Kidney epithelial cell (primary cell): ENCODE data around the gene SYNDIG1. TPM values are rescaled to one million over a fixed set of nuclear protein-coding genes. Genes with fewer than 3 reads are reported as not detected.

Experiments
- DNase-seq: peaks from one replicate; pipeline ENCODE4 v3.0.0-alpha.2; 2010; ENCODE audit warnings: low read depth
- H3K27me3 ChIP-seq: 2 replicates; pipeline ENCODE4 v1.6.0; 2011; ENCODE audit warnings: low read length; ENCODE audit not compliant: control insufficient read depth, insufficient read depth
- H3K36me3 ChIP-seq: 2 replicates; pipeline ENCODE4 v1.5.1; 2011; ENCODE audit warnings: low read length; ENCODE audit not compliant: control insufficient read depth, insufficient read depth
- H3K4me3 ChIP-seq: 2 replicates; pipeline ENCODE4 v1.5.1; 2011; ENCODE audit warnings: low read depth, mild to moderate bottlenecking, control low read depth, low read length
- total RNA-seq: library from RNA; depleted of rRNA; stranded (reverse); fragments of >200 nt; gene quantifications from 2 replicates; pipeline ENCODE4 v1.2.3, GENCODE V29; 2015
- TF ChIP-seq, protein P1 (sequence below): IDR thresholded peaks from 2 replicates; pipeline ENCODE4 v1.5.1; 2011; ENCODE audit warnings: mild to moderate bottlenecking, moderate library complexity, low read length, control low read depth, inconsistent platforms; ENCODE audit not compliant: insufficient read depth, poor library complexity, severe bottlenecking

The SYNDIG1 gene
- total RNA-seq, 1 donor from 2014 or later = 0.67 TPM

GRCh38 chr20:24577271-24577909 lies 108.0 kb downstream of the SYNDIG1 start:
- H3K4me3 ChIP-seq = no peak overlapping the region
- TF ChIP-seq, protein P1, sequence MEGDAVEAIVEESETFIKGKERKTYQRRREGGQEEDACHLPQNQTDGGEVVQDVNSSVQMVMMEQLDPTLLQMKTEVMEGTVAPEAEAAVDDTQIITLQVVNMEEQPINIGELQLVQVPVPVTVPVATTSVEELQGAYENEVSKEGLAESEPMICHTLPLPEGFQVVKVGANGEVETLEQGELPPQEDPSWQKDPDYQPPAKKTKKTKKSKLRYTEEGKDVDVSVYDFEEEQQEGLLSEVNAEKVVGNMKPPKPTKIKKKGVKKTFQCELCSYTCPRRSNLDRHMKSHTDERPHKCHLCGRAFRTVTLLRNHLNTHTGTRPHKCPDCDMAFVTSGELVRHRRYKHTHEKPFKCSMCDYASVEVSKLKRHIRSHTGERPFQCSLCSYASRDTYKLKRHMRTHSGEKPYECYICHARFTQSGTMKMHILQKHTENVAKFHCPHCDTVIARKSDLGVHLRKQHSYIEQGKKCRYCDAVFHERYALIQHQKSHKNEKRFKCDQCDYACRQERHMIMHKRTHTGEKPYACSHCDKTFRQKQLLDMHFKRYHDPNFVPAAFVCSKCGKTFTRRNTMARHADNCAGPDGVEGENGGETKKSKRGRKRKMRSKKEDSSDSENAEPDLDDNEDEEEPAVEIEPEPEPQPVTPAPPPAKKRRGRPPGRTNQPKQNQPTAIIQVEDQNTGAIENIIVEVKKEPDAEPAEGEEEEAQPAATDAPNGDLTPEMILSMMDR = no peak

GRCh38 chr20:24578567-24579415 lies 109.4 kb downstream of the SYNDIG1 start:
- Histone ChIP-seq H3K27me3 (no peaks in the 10 kb centered on the region), H3K36me3 (no peaks in the 10 kb centered on the region), H3K4me3 (no peak overlapping the region)
- DNase-seq = no peak
- TF ChIP-seq, protein P1 = no peak

More at GRCh38 chr20:24577271-24577909, 108.0 kb downstream of the SYNDIG1 start:
- DNase-seq = no peak
- Histone ChIP-seq H3K36me3 (no peaks in the 10 kb centered on the region), H3K27me3 (no peaks in the 10 kb centered on the region)

DNA sequence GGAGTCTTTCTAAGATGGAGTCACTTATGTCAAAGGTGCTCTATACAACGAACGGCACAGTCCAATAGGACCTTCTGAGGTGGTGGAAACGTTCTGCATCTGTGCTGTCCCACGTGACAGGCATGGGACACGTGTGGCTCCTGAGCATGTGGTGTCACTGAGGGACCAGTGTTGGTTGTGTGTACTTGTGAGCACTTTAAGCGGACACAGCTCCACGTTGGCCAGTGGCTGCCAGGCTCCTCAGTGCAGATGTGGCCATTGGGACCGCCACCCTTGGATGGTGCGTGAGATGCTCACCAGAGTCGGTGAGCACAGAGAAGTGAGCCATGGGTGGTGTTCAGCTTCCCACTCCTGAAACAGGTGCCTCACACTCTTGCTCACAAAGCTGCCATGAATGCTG lies 110.0 kb downstream of the SYNDIG1 start:
- TF ChIP-seq, protein P1 = no peak
- no peaks in the 10 kb centered on the region for H3K27me3 ChIP-seq
- no peak for DNase-seq
- no peaks in the 10 kb centered on the region for H3K36me3 ChIP-seq
- H3K4me3 ChIP-seq = no peak overlapping the region

DNA sequence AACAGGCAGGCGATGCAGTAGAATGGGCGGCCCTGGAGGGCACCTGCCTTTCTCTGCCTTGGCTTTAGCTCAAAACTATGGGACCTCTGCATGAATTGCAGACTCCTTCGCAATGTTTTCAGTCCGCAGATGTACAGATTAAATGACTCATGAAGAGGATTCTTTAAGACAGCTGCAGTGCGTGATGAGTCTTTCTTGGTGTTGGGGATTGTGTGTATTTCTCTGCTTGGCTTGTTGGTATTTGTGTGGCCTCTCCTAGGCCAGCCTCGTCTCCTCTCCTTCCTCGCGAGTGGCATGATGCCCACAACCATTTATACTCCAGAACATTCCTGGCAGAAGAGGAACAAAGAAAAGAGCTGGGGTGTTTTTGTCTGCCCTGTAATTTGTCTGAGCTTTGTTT lies 110.6 kb downstream of the SYNDIG1 start:
- TF ChIP-seq, protein P1 = no peak
- no peak for DNase-seq

GRCh38 chr20:24580855-24581254 lies 111.4 kb downstream of the SYNDIG1 start:
- Histone ChIP-seq H3K4me3 (no peak overlapping the region), H3K36me3 (no peaks in the 10 kb centered on the region), H3K27me3 (no peaks in the 10 kb centered on the region)
- no peak for DNase-seq
- TF ChIP-seq, protein P1 = no peak

More for the DNA sequence above, 110.6 kb downstream of the SYNDIG1 start:
- Histone ChIP-seq H3K36me3 (no peaks in the 10 kb centered on the region), H3K4me3 (no peak overlapping the region), H3K27me3 (no peaks in the 10 kb centered on the region)
